PFSK-1 (cell line): Measurements from ENCODE around the gene FXYD4. TPM values are rescaled to one million over a fixed set of nuclear protein-coding genes. Genes with fewer than 3 reads are reported as not detected.

Source experiments
- FOXP2 ChIP-seq: optimal IDR thresholded peaks from 2 replicates; pipeline ENCODE3; 2011; ENCODE audit warnings: borderline replicate concordance, control low read depth, inconsistent platforms; ENCODE audit not compliant: insufficient read depth; ENCODE audit errors: extremely low read length, extremely low read depth
- POLR2AphosphoS5 ChIP-seq: IDR thresholded peaks from 2 replicates; pipeline ENCODE4 v1.6.1; 2012; ENCODE audit warnings: low read depth, mild to moderate bottlenecking, control low read depth, low read length, moderate library complexity
- SIN3A ChIP-seq: IDR thresholded peaks from 2 replicates; pipeline ENCODE4 v1.6.1; 2012; ENCODE audit warnings: mild to moderate bottlenecking, low read length, moderate library complexity, borderline replicate concordance; ENCODE audit not compliant: insufficient read depth
- TAF1 ChIP-seq: IDR thresholded peaks from 2 replicates; pipeline ENCODE4 v1.6.1; 2012; ENCODE audit warnings: low read length, control low read depth, borderline replicate concordance; ENCODE audit not compliant: insufficient read depth
- polyA plus RNA-seq: library from polyadenylated mRNA; unstranded; fragments of >200 nt; gene quantifications from one replicate; pipeline ENCODE4 v1.2.1, GENCODE V29; 2012; ENCODE audit warnings: low read depth, missing spikeins; ENCODE audit not compliant: insufficient read length
- TF ChIP-seq, protein P1 (sequence below), 2 experiments: IDR thresholded peaks; 2 replicates each; pipeline versions ENCODE4 v1.6.1 to v1.8.0; 2011 to 2012; ENCODE audit warnings: low read depth in 2 of 2, low read length in 2 of 2, control low read depth in 1 of 2, inconsistent platforms in 1 of 2, mild to moderate bottlenecking in 1 of 2, moderate library complexity in 1 of 2; ENCODE audit not compliant: insufficient read depth in 1 of 2

The FXYD4 gene, protein sequence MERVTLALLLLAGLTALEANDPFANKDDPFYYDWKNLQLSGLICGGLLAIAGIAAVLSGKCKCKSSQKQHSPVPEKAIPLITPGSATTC
- polyA plus RNA-seq, result not detected

DNA sequence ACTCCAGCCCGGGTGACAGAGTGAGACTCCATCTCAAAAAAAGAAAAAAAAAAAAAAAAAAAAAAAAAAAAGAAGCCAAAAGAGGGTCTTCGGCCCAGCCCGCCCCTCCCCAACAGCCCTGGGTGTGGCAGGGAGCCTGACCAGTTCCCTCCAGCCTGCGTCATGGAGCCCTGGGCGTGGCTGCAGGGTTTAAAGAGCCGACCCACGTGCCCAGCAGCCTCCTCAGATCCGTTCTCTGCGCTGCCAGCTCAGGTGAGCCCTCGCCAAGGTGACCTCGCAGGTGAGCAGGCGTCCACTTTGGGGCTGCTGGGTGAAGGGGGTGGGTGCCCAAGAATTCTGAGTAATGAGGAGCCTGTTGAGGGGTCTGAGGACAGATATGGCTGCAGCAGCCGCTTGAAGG is at the start of gene FXYD4:
Gene FXYD4, plus strand, starts transcription at position 219 of the 400 bp plus-strand sequence. CDS start 2,111 bp downstream, outside the sequence.
- TF ChIP-seq, protein P1, sequence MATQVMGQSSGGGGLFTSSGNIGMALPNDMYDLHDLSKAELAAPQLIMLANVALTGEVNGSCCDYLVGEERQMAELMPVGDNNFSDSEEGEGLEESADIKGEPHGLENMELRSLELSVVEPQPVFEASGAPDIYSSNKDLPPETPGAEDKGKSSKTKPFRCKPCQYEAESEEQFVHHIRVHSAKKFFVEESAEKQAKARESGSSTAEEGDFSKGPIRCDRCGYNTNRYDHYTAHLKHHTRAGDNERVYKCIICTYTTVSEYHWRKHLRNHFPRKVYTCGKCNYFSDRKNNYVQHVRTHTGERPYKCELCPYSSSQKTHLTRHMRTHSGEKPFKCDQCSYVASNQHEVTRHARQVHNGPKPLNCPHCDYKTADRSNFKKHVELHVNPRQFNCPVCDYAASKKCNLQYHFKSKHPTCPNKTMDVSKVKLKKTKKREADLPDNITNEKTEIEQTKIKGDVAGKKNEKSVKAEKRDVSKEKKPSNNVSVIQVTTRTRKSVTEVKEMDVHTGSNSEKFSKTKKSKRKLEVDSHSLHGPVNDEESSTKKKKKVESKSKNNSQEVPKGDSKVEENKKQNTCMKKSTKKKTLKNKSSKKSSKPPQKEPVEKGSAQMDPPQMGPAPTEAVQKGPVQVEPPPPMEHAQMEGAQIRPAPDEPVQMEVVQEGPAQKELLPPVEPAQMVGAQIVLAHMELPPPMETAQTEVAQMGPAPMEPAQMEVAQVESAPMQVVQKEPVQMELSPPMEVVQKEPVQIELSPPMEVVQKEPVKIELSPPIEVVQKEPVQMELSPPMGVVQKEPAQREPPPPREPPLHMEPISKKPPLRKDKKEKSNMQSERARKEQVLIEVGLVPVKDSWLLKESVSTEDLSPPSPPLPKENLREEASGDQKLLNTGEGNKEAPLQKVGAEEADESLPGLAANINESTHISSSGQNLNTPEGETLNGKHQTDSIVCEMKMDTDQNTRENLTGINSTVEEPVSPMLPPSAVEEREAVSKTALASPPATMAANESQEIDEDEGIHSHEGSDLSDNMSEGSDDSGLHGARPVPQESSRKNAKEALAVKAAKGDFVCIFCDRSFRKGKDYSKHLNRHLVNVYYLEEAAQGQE (IDR thresholded peaks at IDR 0.05; ENCODE audit: insufficient read depth in 1 of 2, low read depth in 2 of 2, low read length in 2 of 2), result no peak
- TF ChIP-seq TAF1, result no peak
- TF ChIP-seq POLR2AphosphoS5, result no peak
- TF ChIP-seq FOXP2, result no peak
- no peak for TF ChIP-seq SIN3A

DNA sequence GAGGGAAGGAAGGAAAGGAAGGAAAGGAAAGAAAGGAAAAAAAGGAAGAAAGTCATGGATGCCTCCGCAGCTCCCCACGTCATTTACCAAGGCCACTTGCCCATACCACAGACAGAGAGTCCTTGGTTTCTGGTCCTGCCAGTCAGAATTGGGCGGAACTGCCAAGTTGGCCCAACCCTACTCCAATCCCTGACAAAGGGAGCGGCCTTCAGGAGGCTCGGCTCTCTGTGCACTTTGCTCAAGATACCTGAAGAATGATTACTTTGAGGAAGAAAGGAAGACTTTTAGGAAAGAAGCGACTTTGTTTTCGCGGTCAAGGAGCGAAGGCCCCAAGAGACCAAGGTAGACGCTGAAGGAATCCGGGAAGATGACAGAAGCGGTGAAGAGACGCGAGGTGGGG is 49.1 kb upstream of the FXYD4 start:
- TF ChIP-seq, protein P1 (IDR thresholded peaks at IDR 0.05; ENCODE audit: insufficient read depth in 1 of 2, low read depth in 2 of 2, low read length in 2 of 2), result no peak
- TF ChIP-seq FOXP2 (no peak), SIN3A (no peak), POLR2AphosphoS5 (no peak), TAF1 (no peak)

DNA sequence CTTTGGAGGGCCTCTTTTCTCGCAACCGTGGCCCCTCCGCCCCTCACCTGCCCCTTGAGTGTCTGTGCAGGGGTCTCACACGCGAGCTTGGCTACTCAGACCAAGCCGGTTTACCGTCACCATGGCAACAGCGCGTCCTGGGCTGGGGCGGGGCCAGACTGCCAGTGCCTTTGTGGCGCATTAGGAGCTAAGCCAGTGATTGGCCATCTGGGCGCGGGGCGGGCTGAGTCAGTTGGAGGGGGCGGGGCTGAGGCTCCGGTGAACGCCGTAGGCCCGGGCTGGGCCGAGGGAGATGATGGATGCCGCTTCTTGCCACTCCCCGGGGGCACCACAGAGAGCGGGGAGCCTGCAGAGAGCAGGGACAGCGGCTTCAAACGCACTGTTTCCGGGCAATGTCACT is 48.7 kb upstream of the FXYD4 start:
- TF ChIP-seq POLR2AphosphoS5, result no peak
- no peak for TF ChIP-seq FOXP2

DNA sequence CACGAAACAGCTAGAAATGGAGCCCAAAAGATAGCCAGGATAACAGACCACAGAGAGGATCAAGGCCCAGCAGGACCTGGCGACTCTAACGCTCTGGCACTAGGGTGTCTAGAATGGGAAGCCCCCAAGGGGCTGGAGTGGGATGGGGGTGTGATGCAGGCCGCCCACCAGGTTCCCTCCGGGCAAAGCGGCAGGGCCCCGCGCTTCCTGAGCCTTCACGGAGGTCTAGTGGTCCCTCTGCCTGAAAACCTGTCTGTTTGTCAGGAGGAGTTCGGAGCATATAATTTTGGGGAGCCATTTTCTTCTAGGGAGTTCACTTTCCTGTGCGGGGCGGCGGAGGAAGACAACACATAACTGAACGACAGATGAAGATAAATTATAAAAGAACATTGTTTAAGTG is 48.2 kb upstream of the FXYD4 start:
- TF ChIP-seq FOXP2 (no peak), POLR2AphosphoS5 (no peak), SIN3A (no peak), TAF1 (no peak)
- TF ChIP-seq, protein P1 (IDR thresholded peaks at IDR 0.05; ENCODE audit: insufficient read depth in 1 of 2, low read depth in 2 of 2, low read length in 2 of 2), result no peak

DNA sequence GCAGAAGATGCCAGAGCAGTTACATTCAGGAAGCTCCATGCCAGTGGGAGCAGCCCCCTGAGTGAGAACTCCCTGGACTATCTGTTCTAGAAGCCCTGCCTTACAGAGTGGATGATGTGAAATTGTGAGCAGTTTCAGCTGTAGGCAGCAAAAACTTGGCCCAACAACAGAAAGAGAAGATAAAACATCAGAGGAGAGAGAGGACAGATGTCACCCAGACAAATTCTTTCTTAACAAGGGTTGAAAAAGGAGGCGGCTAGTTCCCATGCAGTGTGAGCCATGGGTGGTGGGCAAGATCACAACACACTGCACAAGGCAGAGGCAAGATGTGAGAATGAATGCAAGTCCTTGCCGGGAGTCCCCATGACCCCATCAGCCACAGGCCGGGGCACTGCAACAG is 46.6 kb upstream of the FXYD4 start:
- TF ChIP-seq, protein P1 (IDR thresholded peaks at IDR 0.05; ENCODE audit: insufficient read depth in 1 of 2, low read depth in 2 of 2, low read length in 2 of 2), result no peak
- TF ChIP-seq FOXP2, result no peak
- TF ChIP-seq SIN3A, result no peak
- TF ChIP-seq TAF1, result no peak
- no peak for TF ChIP-seq POLR2AphosphoS5

DNA sequence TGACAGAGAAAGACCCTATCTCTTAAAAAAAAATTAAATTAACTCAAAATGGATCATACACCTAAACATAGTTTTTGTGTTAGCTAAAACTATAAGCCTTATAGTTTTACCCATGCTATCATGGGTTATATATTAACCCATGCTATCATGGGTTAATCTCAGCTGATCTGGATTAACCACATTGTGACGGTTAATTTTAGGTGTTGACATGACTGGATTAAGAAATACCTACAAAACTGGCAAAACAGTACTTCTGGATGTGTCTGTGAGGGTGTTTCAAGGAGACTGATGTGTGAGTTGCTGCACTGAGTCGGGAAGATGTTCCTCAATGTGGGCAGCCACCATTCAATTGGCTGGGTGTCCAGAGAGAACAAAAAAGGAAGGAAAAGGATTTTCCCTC is 44.3 kb upstream of the FXYD4 start:
- TF ChIP-seq TAF1 (no peak), FOXP2 (no peak), SIN3A (no peak)
